IMR-90 (cell line): Measurements from ENCODE around the gene CSE1L. TPM values are rescaled to one million over a fixed set of nuclear protein-coding genes. Genes with fewer than 3 reads are reported as not detected.

Experiments
- ATAC-seq: fragments of 200-7000 bp; cut with Tn5 transposase; 2 replicates; pipeline ENCODE4 v1.9.1; 2020; ENCODE audit warnings: low read depth, mild to moderate bottlenecking, moderate library complexity
- BruUV-seq: library from RNA; stranded (reverse); fragments of 400-500 nt; replicated peaks from 2 replicates; lab custom pipeline; 2021; lab: Mats Ljungman, UMichigan
- CTCF ChIA-PET: fragments of 300-600 bp; formaldehyde crosslinking; extraction: SDS; loops from one replicate; lab custom pipeline; 2021; ENCODE audit warnings: antibody characterized with exemption; lab: Yijun Ruan, JAX
- POLR2A ChIA-PET: fragments of 300-600 bp; sonication (Branson Sonifier 250); formaldehyde crosslinking; loops from one replicate; lab custom pipeline; 2022; ENCODE audit warnings: antibody characterized with exemption; ENCODE audit not compliant: unreplicated experiment; lab: Charles Lee
- DNase-seq: peaks from one replicate; pipeline ENCODE4 v3.0.0; 2013
- H2AFZ ChIP-seq: replicated peaks from 2 replicates; pipeline ENCODE3; 2013; ENCODE audit warnings: low read length, mild to moderate bottlenecking; ENCODE audit not compliant: poor library complexity
- H2AK5ac ChIP-seq: 2 replicates; pipeline ENCODE4 v1.6.1; 2013; ENCODE audit warnings: low read depth, low read length, inconsistent platforms
- H2AK9ac ChIP-seq: replicated peaks from 2 replicates; pipeline ENCODE3; 2013; ENCODE audit warnings: mild to moderate bottlenecking, low read depth, low read length, moderate library complexity; ENCODE audit not compliant: poor library complexity
- H2BK120ac ChIP-seq: 2 replicates; pipeline ENCODE4 v1.6.1; 2013; ENCODE audit warnings: low read depth, low read length, inconsistent platforms
- H2BK15ac ChIP-seq: 3 replicates; pipeline ENCODE4 v1.6.1; 2013; ENCODE audit warnings: low read depth, low read length, inconsistent platforms
- H2BK20ac ChIP-seq: 2 replicates; pipeline ENCODE4 v1.6.1; 2013; ENCODE audit warnings: low read depth, mild to moderate bottlenecking, inconsistent platforms, low read length, moderate library complexity
- H2BK5ac ChIP-seq: 2 replicates; pipeline ENCODE4 v1.6.1; 2013; ENCODE audit warnings: mild to moderate bottlenecking, low read depth, low read length, inconsistent platforms; ENCODE audit not compliant: poor library complexity, severe bottlenecking
- H3K14ac ChIP-seq: replicated peaks from 2 replicates; pipeline ENCODE4 v1.6.1; 2013; ENCODE audit warnings: low read depth, low read length, inconsistent platforms
- H3K18ac ChIP-seq: 2 replicates; pipeline ENCODE4 v1.6.1; 2013; ENCODE audit warnings: low read depth, low read length, control low read depth
- H3K23ac ChIP-seq: 2 replicates; pipeline ENCODE4 v1.6.1; 2013; ENCODE audit warnings: low read depth, low read length, inconsistent platforms
- H3K27ac ChIP-seq: 2 replicates; pipeline ENCODE4 v1.5.1; 2013; ENCODE audit warnings: mild to moderate bottlenecking, control low read depth, low read length; ENCODE audit not compliant: insufficient read depth
- H3K27me3 ChIP-seq: 2 replicates; pipeline ENCODE4 v1.6.1; 2013; ENCODE audit warnings: low read length; ENCODE audit not compliant: control insufficient read depth, insufficient read depth
- H3K36me3 ChIP-seq: 2 replicates; pipeline ENCODE4 v1.6.1; 2013; ENCODE audit warnings: low read length, mixed read lengths; ENCODE audit not compliant: control insufficient read depth, insufficient read depth
- H3K4ac ChIP-seq: 2 replicates; pipeline ENCODE4 v1.6.1; 2013; ENCODE audit warnings: low read depth, low read length, inconsistent platforms
- H3K4me1 ChIP-seq: 2 replicates; pipeline ENCODE4 v1.6.1; 2013; ENCODE audit warnings: low read length, mixed read lengths; ENCODE audit not compliant: control insufficient read depth, insufficient read depth
- H3K4me2 ChIP-seq: 2 replicates; pipeline ENCODE4 v1.6.1; 2013; ENCODE audit warnings: low read depth, mild to moderate bottlenecking, control low read depth, low read length, moderate library complexity
- H3K4me3 ChIP-seq: 2 replicates; pipeline ENCODE4 v1.5.1; 2013; ENCODE audit warnings: low read depth, mild to moderate bottlenecking, control low read depth, low read length, moderate library complexity; ENCODE audit not compliant: insufficient read depth
- H3K56ac ChIP-seq: 2 replicates; pipeline ENCODE4 v1.6.1; 2013; ENCODE audit warnings: low read length, inconsistent platforms; ENCODE audit not compliant: insufficient read depth; ENCODE audit errors: extremely low read depth
- H3K79me1 ChIP-seq, 2 experiments: 2 replicates each; pipeline ENCODE4 v1.6.1; 2013; ENCODE audit warnings: low read length in 2 of 2, inconsistent platforms in 1 of 2, low read depth in 1 of 2
- H3K9ac ChIP-seq: 2 replicates; pipeline ENCODE4 v1.6.1; 2013; ENCODE audit warnings: low read depth, low read length, control low read depth
- H3K9me1 ChIP-seq: 2 replicates; pipeline ENCODE4 v1.6.1; 2013; ENCODE audit warnings: low read length, inconsistent platforms; ENCODE audit not compliant: insufficient read depth
- H3K9me3 ChIP-seq: 2 replicates; pipeline ENCODE4 v1.6.1; 2013; ENCODE audit warnings: low read length; ENCODE audit not compliant: control insufficient read depth, insufficient read depth
- H4K20me1 ChIP-seq: 2 replicates; pipeline ENCODE4 v1.6.1; 2013; ENCODE audit warnings: low read length, inconsistent platforms; ENCODE audit not compliant: insufficient read depth
- H4K5ac ChIP-seq: 2 replicates; pipeline ENCODE4 v1.6.1; 2013; ENCODE audit warnings: mild to moderate bottlenecking, low read depth, low read length, control low read depth
- H4K8ac ChIP-seq, 2 experiments: 2 replicates each; pipeline ENCODE4 v1.6.1; 2013; ENCODE audit warnings: low read depth in 2 of 2, low read length in 2 of 2, control low read depth in 1 of 2, inconsistent platforms in 1 of 2
- H4K91ac ChIP-seq: 2 replicates; pipeline ENCODE4 v1.6.1; 2013; ENCODE audit warnings: low read depth, low read length, inconsistent platforms; ENCODE audit not compliant: insufficient read depth
- BHLHE40 ChIP-seq: fragments of 150-350 bp; IDR thresholded peaks from 2 replicates; pipeline ENCODE4 v1.6.1; 2016; ENCODE audit warnings: mild to moderate bottlenecking, low read depth, low read length
- CEBPB ChIP-seq: IDR thresholded peaks from 2 replicates; pipeline ENCODE4 v1.6.1; 2012; ENCODE audit warnings: low read depth, low read length, improper control_type of control experiment
- CHD1 ChIP-seq: IDR thresholded peaks from 2 replicates; pipeline ENCODE4 v1.6.1; 2012; ENCODE audit warnings: low read depth, low read length, improper control_type of control experiment
- FOS ChIP-seq: fragments of 150-350 bp; IDR thresholded peaks from 2 replicates; pipeline ENCODE4 v1.6.1; 2016; ENCODE audit warnings: low read depth, low read length
- MAFK ChIP-seq: IDR thresholded peaks from 2 replicates; pipeline ENCODE4 v1.6.1; 2012; ENCODE audit warnings: low read depth, low read length, improper control_type of control experiment
- MAZ ChIP-seq: IDR thresholded peaks from 2 replicates; pipeline ENCODE4 v1.6.1; 2012; ENCODE audit warnings: low read depth, mild to moderate bottlenecking, low read length, improper control_type of control experiment, moderate library complexity, borderline replicate concordance
- MXI1 ChIP-seq: IDR thresholded peaks from 2 replicates; pipeline ENCODE4 v1.6.1; 2012; ENCODE audit warnings: low read depth, mild to moderate bottlenecking, low read length, moderate library complexity, borderline replicate concordance
- NFE2L2 ChIP-seq: fragments of 150-350 bp; IDR thresholded peaks from 2 replicates; pipeline ENCODE4 v1.6.1; 2016; ENCODE audit warnings: low read depth, mild to moderate bottlenecking, low read length
- POLR2A ChIP-seq: IDR thresholded peaks from 2 replicates; pipeline ENCODE4 v1.6.1; 2012; ENCODE audit warnings: mild to moderate bottlenecking, low read depth, low read length
- RAD21 ChIP-seq: IDR thresholded peaks from 2 replicates; pipeline ENCODE4 v1.6.1; 2012; ENCODE audit warnings: low read length, improper control_type of control experiment
- RCOR1 ChIP-seq: IDR thresholded peaks from 2 replicates; pipeline ENCODE4 v1.6.1; 2012; ENCODE audit warnings: mild to moderate bottlenecking, low read length, improper control_type of control experiment; ENCODE audit not compliant: insufficient replicate concordance
- RFX5 ChIP-seq: IDR thresholded peaks from 2 replicates; pipeline ENCODE4 v1.8.0; 2012; ENCODE audit warnings: low read depth, mild to moderate bottlenecking, low read length, moderate library complexity
- SMC3 ChIP-seq: fragments of 150-350 bp; IDR thresholded peaks from 2 replicates; pipeline ENCODE4 v1.6.1; 2016; ENCODE audit warnings: low read depth, mild to moderate bottlenecking, antibody characterized with exemption, low read length, moderate library complexity
- WGBS, 2 experiments: methylation state at CpG; one replicate each; pipeline versions ENCODE4 v1.1.5 to v1.1.7; 2013; ENCODE audit warnings: missing lambda C conversion rate in 2 of 2; ENCODE audit not compliant: insufficient read length in 1 of 2; ENCODE audit errors: extremely low coverage in 2 of 2; 5-methylcytosine and 5-hydroxymethylcytosine counted together
- dilution Hi-C: fragments of 300-500 bp; cut with HindIII; formaldehyde crosslinking; loops from one replicate; pipeline ENCODE4 v1.14.3; 2018; ENCODE audit warnings: low sequenced_read_pairs; ENCODE audit not compliant: unreplicated experiment
- in situ Hi-C: fragments of 300-500 bp; cut with MboI; formaldehyde crosslinking; loops from 3 replicates; pipeline ENCODE4 v1.14.3; 2019; ENCODE audit warnings: low sequenced_read_pairs, inconsistent platforms, mixed read lengths
- intact Hi-C: fragments of 100-400 bp; cut with micrococcal nuclease; formaldehyde crosslinking; loops from 2 replicates; pipeline ENCODE4 v1.10.0; 2022
- polyA plus RNA-seq, 3 experiments: library from polyadenylated mRNA; depleted of rRNA; stranded (reverse); fragments of >200 nt; gene quantifications; 2 replicates each; pipeline ENCODE4 v1.2.3, GENCODE V29; 2012; ENCODE audit warnings: low replicate concordance in 1 of 3
- total RNA-seq: library from RNA; depleted of rRNA; stranded (reverse); fragments of >200 nt; gene quantifications from 2 replicates; pipeline ENCODE4 v1.2.3, GENCODE V29; 2012
- TF ChIP-seq, protein P1 (sequence below): fragments of 150-350 bp; IDR thresholded peaks from 2 replicates; pipeline ENCODE4 v1.6.1; 2017; ENCODE audit warnings: mild to moderate bottlenecking, antibody characterized with exemption, low read length, low read depth
- TF ChIP-seq, protein P2 (sequence below): conservative IDR thresholded peaks from 2 replicates; pipeline ENCODE4 v1.5.1; 2012; ENCODE audit warnings: mild to moderate bottlenecking, low read depth, low read length, improper control_type of control experiment
- TF ChIP-seq, protein P3 (sequence below): fragments of 150-350 bp; IDR thresholded peaks from 2 replicates; pipeline ENCODE4 v1.6.1; 2016; ENCODE audit warnings: low read depth, mild to moderate bottlenecking, low read length, moderate library complexity, borderline replicate concordance

CSE1L gene
- total and polyA plus RNA-seq, 2 of the 4 experiments (the other 2 are of a cell fraction) = 34.3 to 81.7 TPM

DNA sequence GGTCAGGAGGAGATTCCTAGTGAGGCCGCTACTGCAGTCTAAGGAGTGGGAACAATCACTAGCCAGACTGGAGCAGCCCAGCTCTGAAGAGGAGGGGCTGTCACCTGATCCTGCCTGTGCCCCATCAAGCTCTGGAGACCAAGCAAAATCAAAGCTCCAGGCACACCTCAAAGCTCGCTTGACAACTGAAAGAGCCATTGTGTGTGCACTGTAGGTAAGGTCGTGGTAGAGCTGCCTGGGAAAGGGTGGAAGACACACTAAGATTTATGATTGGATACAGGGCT lies 58.2 kb downstream of the CSE1L start:
- no peak overlapping the region for H3K9ac ChIP-seq
- H2AK9ac ChIP-seq = no peak overlapping the region
- H2BK15ac ChIP-seq = no peak overlapping the region
- no peaks in the 10 kb centered on the region for H4K20me1 ChIP-seq
- H4K5ac ChIP-seq = no peak overlapping the region
- ChIA-PET POLR2A (no interaction called here), CTCF (no interaction called here)
- no peaks in the 10 kb centered on the region for H3K27me3 ChIP-seq
- no peak overlapping the region for H3K27ac ChIP-seq
- TF ChIP-seq, protein P1, sequence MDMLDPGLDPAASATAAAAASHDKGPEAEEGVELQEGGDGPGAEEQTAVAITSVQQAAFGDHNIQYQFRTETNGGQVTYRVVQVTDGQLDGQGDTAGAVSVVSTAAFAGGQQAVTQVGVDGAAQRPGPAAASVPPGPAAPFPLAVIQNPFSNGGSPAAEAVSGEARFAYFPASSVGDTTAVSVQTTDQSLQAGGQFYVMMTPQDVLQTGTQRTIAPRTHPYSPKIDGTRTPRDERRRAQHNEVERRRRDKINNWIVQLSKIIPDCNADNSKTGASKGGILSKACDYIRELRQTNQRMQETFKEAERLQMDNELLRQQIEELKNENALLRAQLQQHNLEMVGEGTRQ = no peak
- TF ChIP-seq POLR2A (no peak), MAZ (no peak), FOS (no peak), RCOR1 (no peak), RFX5 (no peak), MAFK (no peak), CHD1 (no peak), BHLHE40 (no peak), CEBPB (no peak), RAD21 (no peak), MXI1 (no peak), NFE2L2 (no peak), SMC3 (no peak)
- TF ChIP-seq, protein P2, sequence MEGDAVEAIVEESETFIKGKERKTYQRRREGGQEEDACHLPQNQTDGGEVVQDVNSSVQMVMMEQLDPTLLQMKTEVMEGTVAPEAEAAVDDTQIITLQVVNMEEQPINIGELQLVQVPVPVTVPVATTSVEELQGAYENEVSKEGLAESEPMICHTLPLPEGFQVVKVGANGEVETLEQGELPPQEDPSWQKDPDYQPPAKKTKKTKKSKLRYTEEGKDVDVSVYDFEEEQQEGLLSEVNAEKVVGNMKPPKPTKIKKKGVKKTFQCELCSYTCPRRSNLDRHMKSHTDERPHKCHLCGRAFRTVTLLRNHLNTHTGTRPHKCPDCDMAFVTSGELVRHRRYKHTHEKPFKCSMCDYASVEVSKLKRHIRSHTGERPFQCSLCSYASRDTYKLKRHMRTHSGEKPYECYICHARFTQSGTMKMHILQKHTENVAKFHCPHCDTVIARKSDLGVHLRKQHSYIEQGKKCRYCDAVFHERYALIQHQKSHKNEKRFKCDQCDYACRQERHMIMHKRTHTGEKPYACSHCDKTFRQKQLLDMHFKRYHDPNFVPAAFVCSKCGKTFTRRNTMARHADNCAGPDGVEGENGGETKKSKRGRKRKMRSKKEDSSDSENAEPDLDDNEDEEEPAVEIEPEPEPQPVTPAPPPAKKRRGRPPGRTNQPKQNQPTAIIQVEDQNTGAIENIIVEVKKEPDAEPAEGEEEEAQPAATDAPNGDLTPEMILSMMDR = no peak
- TF ChIP-seq, protein P3, sequence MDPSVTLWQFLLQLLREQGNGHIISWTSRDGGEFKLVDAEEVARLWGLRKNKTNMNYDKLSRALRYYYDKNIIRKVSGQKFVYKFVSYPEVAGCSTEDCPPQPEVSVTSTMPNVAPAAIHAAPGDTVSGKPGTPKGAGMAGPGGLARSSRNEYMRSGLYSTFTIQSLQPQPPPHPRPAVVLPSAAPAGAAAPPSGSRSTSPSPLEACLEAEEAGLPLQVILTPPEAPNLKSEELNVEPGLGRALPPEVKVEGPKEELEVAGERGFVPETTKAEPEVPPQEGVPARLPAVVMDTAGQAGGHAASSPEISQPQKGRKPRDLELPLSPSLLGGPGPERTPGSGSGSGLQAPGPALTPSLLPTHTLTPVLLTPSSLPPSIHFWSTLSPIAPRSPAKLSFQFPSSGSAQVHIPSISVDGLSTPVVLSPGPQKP = no peak
- no peak overlapping the region for H2BK20ac ChIP-seq
- H3K4me1 ChIP-seq = no peaks in the 10 kb centered on the region
- no peak overlapping the region for H2AFZ ChIP-seq
- DNase-seq (no peak), ATAC-seq (peak; percentile 12; the same call in 1 of the 2 replicates)
- H4K91ac ChIP-seq = no peak overlapping the region
- dilution Hi-C loops = no loop called here
- no peak overlapping the region for H3K23ac ChIP-seq
- no TSS peak for BruUV-seq
- no peak overlapping the region for H3K4me3 ChIP-seq
- no peak overlapping the region for H3K14ac ChIP-seq
- no peaks in the 10 kb centered on the region for H3K9me1 ChIP-seq
- H3K4me2 ChIP-seq = no peak overlapping the region
- no peak overlapping the region for H2BK5ac ChIP-seq
- no peaks in the 10 kb centered on the region for H3K9me3 ChIP-seq
- H2AK5ac ChIP-seq = no peak overlapping the region
- intact Hi-C loops = no loop called here
- in situ Hi-C loops = no loop called here
- H3K79me1 ChIP-seq = peaks cover 8 to 26% of the 10 kb centered on the region in 2 experiments; a peak in 3 of 4 replicates
- no peak overlapping the region for H3K4ac ChIP-seq
- 80% methylated on average over 1 of the region's 3 CpGs; no CpG with 5 or more reads in 1 of the 2 experiments for WGBS, 2 experiments
- H3K18ac ChIP-seq = no peak overlapping the region
- H3K56ac ChIP-seq = no peak overlapping the region
- no peak overlapping the region for H4K8ac ChIP-seq
- H2BK120ac ChIP-seq = no peak overlapping the region
- H3K36me3 ChIP-seq = peaks cover 26% of the 10 kb centered on the region
